SIG-M5 (cell line): ENCODE data around the gene IFT52.

ENCODE experiments used
- DNase-seq: peaks from one replicate; lab custom pipeline; 2025; lab: John Stamatoyannopoulos, UW

The IFT52 gene

GRCh38 chr20:43590392-43591303 is at the start of gene IFT52:
Gene IFT52 (plus strand): TSS chr20:43590937. CDS start chr20:43594699, 3,762 bp downstream.
- DNase-seq = peak; percentile 49

GRCh38 chr20:43541214-43541613 is 49.5 kb upstream of the IFT52 start:
- no peak for DNase-seq

GRCh38 chr20:43542161-43542560 is 48.6 kb upstream of the IFT52 start:
- DNase-seq = no peak

- DNase-seq = no peak
Measured at GRCh38 chr20:43542674-43543073, 48.1 kb upstream of the IFT52 start.

GRCh38 chr20:43543138-43543537 is 47.6 kb upstream of the IFT52 start:
- DNase-seq = no peak

GRCh38 chr20:43544501-43544900 is 46.2 kb upstream of the IFT52 start:
- no peak for DNase-seq

GRCh38 chr20:43545837-43546578 is 44.7 kb upstream of the IFT52 start:
- no peak for DNase-seq

GRCh38 chr20:43548273-43548880 is 42.4 kb upstream of the IFT52 start:
- DNase-seq = no peak

GRCh38 chr20:43549416-43550065 is 41.2 kb upstream of the IFT52 start:
- DNase-seq = no peak

- DNase-seq = no peak
Measured at GRCh38 chr20:43550456-43550855, 40.3 kb upstream of the IFT52 start.

- no peak for DNase-seq
Measured at GRCh38 chr20:43554369-43554768, 36.4 kb upstream of the IFT52 start.

GRCh38 chr20:43558412-43559146 is 32.2 kb upstream of the IFT52 start, which contains the start of gene SGK2:
Gene SGK2 (plus strand): TSS chr20:43559027. CDS start chr20:43566496, 7,469 bp downstream.
- DNase-seq = no peak

- no peak for DNase-seq
Measured at GRCh38 chr20:43559147-43559987, 31.4 kb upstream of the IFT52 start.

- DNase-seq = no peak
Measured at GRCh38 chr20:43560974-43561373, 29.8 kb upstream of the IFT52 start.

- DNase-seq = no peak
Measured at GRCh38 chr20:43563429-43563828, 27.3 kb upstream of the IFT52 start.

GRCh38 chr20:43563991-43564390 is 26.7 kb upstream of the IFT52 start:
- DNase-seq = no peak

- DNase-seq = no peak
Measured at GRCh38 chr20:43564455-43564854, 26.3 kb upstream of the IFT52 start.

GRCh38 chr20:43564993-43565757 is 25.6 kb upstream of the IFT52 start:
- no peak for DNase-seq

- DNase-seq = no peak
Measured at GRCh38 chr20:43565758-43566104, 25.0 kb upstream of the IFT52 start.

GRCh38 chr20:43567477-43567876 is 23.3 kb upstream of the IFT52 start:
- DNase-seq = no peak
